ENCODE data around the gene ATP9B. TPM values are rescaled to one million over a fixed set of nuclear protein-coding genes. Genes with fewer than 3 reads are reported as not detected.

ATP9B gene
- total and polyA plus RNA-seq, 12 donors, result 6.7 to 19.7 (median 14.5) TPM

GRCh38 chr18:79050005-79050404, 19.2 kb upstream of the ATP9B start:
- intact Hi-C loops (cut with DNase I), result no loop called here
- 74 to 81% methylated on average over 5 of the region's 5 CpGs for WGBS, 2 donors
- no peak for TF ChIP-seq CTCF (IDR thresholded peaks at IDR 0.05)
- ATAC-seq (no peak), DNase-seq (no peak)
- H3K4me1 ChIP-seq, result no peaks in the 10 kb centered on the region
- no peaks in the 10 kb centered on the region for H3K9me3 ChIP-seq
- peaks cover 0 to 37% (median 5%) of the 10 kb centered on the region in 7 donors for H3K27me3 ChIP-seq
- H3K4me3 ChIP-seq, result no peak overlapping the region
- no peaks in the 10 kb centered on the region for H3K36me3 ChIP-seq
- H3K27ac ChIP-seq, result no peak overlapping the region

DNA sequence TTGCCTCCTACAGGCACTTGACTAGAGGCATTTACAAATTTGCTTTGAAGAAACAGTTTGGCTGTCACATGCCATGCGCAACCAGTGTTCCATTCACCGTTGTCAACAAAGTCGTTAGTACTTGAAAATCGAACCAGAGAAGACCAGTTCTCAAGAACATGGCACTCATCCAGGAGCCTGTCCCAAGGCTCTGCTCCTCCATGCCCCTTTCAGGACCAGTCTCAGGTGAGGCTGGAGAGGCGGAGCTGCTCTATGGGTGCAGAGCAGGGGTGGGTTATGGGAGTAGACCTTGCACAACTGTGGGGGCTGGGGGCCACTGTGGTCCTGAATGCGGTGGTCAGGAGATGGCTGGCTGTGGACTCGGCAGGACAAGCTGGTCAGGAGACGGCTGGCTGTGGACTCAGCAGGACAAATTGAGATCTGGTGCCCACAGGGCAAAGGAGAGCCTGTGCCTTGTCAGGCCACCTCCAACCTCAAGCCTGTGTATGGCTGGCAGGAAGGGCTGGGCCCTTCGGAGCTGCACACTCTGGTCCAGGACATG, 12.3 kb upstream of the ATP9B start:
- Histone ChIP-seq H3K9me3 (peaks cover 0 to 8% (median 0%) of the 10 kb centered on the region in 11 donors), H3K27ac (no peak overlapping the region), H3K4me1 (no peaks in the 10 kb centered on the region), H3K27me3 (peaks cover 0 to 16% (median 5%) of the 10 kb centered on the region in 7 donors), H3K36me3 (no peaks in the 10 kb centered on the region), H3K4me3 (no peak overlapping the region)
- ATAC-seq (no peak), DNase-seq (no peak)
- intact Hi-C loops (cut with DNase I), result no loop called here
- TF ChIP-seq CTCF (IDR thresholded peaks at IDR 0.05), result no peak
- WGBS, 2 donors, result 92 to 93% methylated on average over 9 of the region's 9 CpGs

DNA sequence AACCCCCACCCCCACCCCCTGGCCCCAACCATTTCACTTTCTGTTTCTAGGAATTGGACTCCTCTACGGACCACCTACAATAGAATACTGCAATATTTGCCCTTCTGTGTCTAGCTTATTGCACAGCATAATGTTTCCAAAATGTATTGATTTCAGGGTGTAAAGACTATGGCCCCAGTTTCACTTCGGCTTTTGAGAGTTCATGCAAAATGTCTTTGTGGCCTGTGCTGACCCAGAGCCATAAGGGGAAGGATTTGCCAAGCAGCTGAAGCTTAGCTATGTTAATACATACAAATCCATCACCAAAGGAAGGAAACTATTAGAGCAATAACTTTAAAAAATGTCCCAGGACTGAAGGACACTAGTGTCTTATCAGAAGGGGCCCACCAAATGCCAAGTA, 11.2 kb upstream of the ATP9B start:
- H3K4me3 ChIP-seq, result no peak overlapping the region
- H3K27ac ChIP-seq, result no peak overlapping the region
- 40 to 65% methylated on average over 2 of the region's 2 CpGs for WGBS, 2 donors
- peaks cover 0 to 8% (median 0%) of the 10 kb centered on the region in 11 donors for H3K9me3 ChIP-seq
- peaks cover 0 to 9% (median 4%) of the 10 kb centered on the region in 7 donors for H3K27me3 ChIP-seq
- no peak for ATAC-seq
- H3K36me3 ChIP-seq, result no peaks in the 10 kb centered on the region
- TF ChIP-seq CTCF (IDR thresholded peaks at IDR 0.05), result no peak
- intact Hi-C loops (cut with DNase I), result no loop called here
- H3K4me1 ChIP-seq, result no peaks in the 10 kb centered on the region
- no peak for DNase-seq

GRCh38 chr18:79062806-79063205, 6.4 kb upstream of the ATP9B start:
- ATAC-seq, result no peak
- H3K36me3 ChIP-seq, result no peaks in the 10 kb centered on the region
- no peak for DNase-seq
- no peaks in the 10 kb centered on the region for H3K27me3 ChIP-seq
- H3K9me3 ChIP-seq, result peaks cover 0 to 7% (median 0%) of the 10 kb centered on the region in 11 donors
- no peak overlapping the region for H3K4me3 ChIP-seq
- TF ChIP-seq CTCF (IDR thresholded peaks at IDR 0.05), result no peak
- intact Hi-C loops (cut with DNase I), result loop anchor here in 2 of 10 donors (10.0 kb wide), 1 partner anchor 182 kb away; no protein-coding TSS in a partner anchor
- WGBS, 2 donors, result 83 to 88% methylated on average over 9 of the region's 9 CpGs
- no peak overlapping the region for H3K27ac ChIP-seq
- H3K4me1 ChIP-seq, result no peaks in the 10 kb centered on the region
